HAP-1 (cell line): Measurements from ENCODE around the gene TNFRSF4.

Experiments used
- DNase-seq, 2 experiments: peaks; one replicate each; pipeline ENCODE4 v3.0.0-alpha.2; 2016 to 2020; ENCODE audit warnings: low spot score in 2 of 2
- H3K27me3 ChIP-seq: fragments of 250-450 bp; sonication (Bioruptor Pico); 2 replicates; pipeline ENCODE4 v1.5.1; 2020; ENCODE audit warnings: low read depth, mild to moderate bottlenecking, moderate library complexity
- H3K36me3 ChIP-seq: fragments of 250-450 bp; sonication (Bioruptor Pico); replicated peaks from 2 replicates; pipeline ENCODE4 v1.5.1; 2020; ENCODE audit warnings: mild to moderate bottlenecking
- H3K4me1 ChIP-seq: fragments of 250-450 bp; sonication (Bioruptor Pico); 2 replicates; pipeline ENCODE4 v1.5.1; 2020; ENCODE audit warnings: mild to moderate bottlenecking
- H3K4me3 ChIP-seq: fragments of 250-450 bp; sonication (Bioruptor Pico); 2 replicates; pipeline ENCODE4 v1.5.1; 2020; ENCODE audit warnings: mild to moderate bottlenecking, moderate library complexity
- H3K9me3 ChIP-seq: fragments of 250-450 bp; sonication (Bioruptor Pico); 2 replicates; pipeline ENCODE4 v1.5.1; 2020; ENCODE audit warnings: mild to moderate bottlenecking, moderate library complexity
- in situ Hi-C: fragments of 300-500 bp; cut with MboI; formaldehyde crosslinking; loops from 3 replicates; pipeline ENCODE4 v1.14.3; 2020; ENCODE audit warnings: low sequenced_read_pairs, inconsistent platforms, mixed read lengths

Gene TNFRSF4

DNA sequence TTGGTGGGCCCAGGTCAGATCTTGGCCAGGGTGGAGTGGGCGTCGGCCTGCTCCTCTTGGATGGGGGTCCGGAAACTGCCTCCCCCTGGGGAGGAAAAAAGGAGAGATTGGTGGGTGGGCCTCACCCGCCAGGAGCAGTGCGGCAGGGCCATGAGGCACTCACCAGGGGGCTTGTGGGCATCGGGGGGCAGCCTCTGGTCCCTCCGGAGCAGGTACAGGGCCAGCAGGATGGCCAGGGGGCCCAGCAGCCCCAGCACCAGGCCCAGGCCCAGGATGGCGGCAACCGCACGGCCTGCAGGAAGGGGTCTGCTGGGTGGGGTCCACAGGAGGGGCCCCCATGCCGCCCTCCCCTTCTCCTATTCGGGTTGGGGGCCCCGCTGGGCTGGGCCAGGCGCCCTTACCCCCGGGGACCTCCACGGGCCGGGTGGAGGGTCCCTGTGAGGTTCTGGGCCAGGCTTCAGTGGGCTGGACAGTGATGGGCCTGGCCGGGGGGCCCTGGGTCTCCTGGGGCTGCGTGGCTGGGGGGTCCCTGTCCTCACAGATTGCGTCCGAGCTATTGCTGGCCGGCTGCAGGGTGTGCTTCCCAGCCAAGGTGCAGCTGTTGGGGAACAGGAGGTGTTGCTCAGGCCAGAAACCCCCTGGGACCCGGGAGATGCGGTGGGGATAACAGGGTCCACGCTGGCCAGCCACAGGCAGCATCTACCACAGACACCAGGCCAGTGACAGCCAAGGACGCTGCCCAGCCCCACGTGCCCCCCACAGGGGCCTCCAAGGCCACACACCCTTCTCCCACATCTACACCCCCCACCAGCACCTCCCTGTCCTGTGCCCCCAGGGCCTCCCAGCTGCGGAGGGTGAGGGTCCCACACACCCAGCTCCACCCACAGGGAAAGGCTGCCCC lies 2.2 kb downstream of the TNFRSF4 start:
- DNase-seq = no peak
- H3K27me3 ChIP-seq = no peaks in the 10 kb centered on the region
- no peaks in the 10 kb centered on the region for H3K9me3 ChIP-seq
- in situ Hi-C loops = no loop called here
- no peak overlapping the region for H3K4me3 ChIP-seq
- H3K4me1 ChIP-seq = no peaks in the 10 kb centered on the region
- no peaks in the 10 kb centered on the region; the same call in 1 of the 2 replicates for H3K36me3 ChIP-seq

DNA sequence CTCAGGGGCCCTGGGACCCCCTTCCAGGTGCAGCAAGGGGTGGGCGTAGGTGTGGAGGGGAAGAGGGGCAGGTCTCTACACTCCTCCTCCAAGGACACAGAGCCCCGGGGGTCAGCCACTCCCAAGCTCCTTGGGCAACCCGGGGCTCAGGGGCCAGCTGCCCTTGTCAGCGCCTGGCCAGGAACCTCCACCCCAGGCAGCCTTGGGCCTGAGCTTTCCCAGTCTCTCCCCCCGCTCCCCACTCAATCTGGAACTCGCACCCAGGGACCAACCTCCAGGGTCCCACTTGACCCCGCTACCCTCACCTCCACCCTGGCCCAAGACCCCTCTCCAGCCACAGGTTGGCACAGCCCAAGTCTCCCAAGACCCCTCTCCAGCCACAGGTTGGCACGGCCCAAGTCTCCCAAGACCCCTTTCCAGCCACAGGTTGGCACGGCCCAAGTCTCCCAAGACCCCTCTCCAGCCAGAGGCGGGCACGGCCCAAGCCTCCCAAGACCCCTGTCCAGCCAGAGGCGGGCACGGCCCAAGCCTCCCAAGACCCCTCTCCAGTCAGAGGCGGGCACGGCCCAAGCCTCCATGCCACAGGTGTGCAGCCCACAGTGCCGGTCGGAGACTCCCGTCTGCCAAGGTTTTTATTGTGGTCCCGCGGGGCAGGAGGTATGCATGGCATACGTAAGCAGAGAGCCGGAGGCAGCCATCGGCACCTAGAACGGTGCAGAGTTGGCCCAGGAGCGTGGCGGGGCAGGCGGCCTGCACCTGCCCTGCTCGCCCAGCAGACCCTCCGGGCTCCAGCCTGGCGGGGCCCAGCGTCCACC lies 3.0 kb downstream of the TNFRSF4 start:
- in situ Hi-C loops = no loop called here
- no peaks in the 10 kb centered on the region for H3K4me1 ChIP-seq

DNA sequence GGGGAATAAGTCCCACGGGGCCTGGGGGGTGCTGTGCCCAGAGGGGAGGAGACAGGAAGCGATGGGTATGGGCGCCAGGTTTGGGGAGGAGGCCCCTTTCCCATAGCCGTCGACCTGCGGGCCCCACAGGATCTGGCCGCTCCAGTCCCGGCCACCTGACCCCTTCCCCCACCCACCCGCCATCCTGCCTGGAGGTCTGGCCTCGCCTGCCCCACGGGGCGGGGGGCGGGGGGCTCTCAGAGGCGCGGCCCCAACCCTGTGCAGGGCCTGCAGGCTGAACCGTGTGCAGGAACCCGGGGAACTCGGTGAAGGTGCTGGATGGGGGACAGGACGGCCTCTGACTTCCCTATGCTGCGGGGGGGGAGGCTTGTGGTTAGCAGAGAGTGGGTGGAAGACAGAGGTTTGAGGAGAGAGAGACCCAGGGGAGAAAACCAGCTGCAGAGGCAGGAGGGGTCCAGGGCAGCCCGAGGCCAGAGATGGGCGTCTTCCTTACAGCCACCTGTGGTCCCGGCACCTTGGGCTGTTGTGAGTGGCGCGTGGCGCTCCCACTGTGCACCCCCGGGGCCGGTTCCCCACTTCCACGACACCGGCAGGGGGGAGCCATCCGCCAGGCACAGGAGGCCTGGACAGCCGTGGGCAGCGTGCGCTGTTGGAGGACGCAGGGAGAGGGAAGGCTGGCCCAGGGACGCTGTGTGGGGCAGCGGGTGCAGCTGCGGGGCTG lies 5.1 kb downstream of the TNFRSF4 start:
- no peak for DNase-seq
- Histone ChIP-seq H3K4me1 (no peaks in the 10 kb centered on the region), H3K4me3 (no peak overlapping the region), H3K36me3 (no peaks in the 10 kb centered on the region), H3K9me3 (no peaks in the 10 kb centered on the region), H3K27me3 (no peaks in the 10 kb centered on the region)
- in situ Hi-C loops = no loop called here

More for the DNA sequence above, 3.0 kb downstream of the TNFRSF4 start:
- no peaks in the 10 kb centered on the region for H3K9me3 ChIP-seq
- H3K27me3 ChIP-seq = no peaks in the 10 kb centered on the region
- H3K36me3 ChIP-seq = no peaks in the 10 kb centered on the region
- no peak for DNase-seq
- no peak overlapping the region for H3K4me3 ChIP-seq

DNA sequence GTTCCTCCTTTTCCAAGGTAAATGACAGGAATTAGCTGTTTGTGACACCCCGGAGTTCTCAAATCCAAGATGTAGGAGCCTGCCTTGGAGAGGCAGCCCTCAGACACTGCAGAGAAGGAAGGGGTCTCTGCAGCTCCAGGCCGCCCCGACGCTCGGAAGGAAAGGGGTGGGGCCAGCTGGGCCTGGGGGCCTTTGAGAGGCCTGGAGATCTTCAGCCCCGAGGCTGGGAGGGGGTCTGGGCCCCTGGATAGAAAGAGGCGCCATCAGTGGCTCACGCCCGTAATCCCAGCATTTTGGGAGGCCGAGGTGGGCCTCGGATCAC lies 6.4 kb downstream of the TNFRSF4 start:
- no peaks in the 10 kb centered on the region for H3K27me3 ChIP-seq
- in situ Hi-C loops = no loop called here
- DNase-seq = no peak
- no peaks in the 10 kb centered on the region for H3K4me1 ChIP-seq
- no peaks in the 10 kb centered on the region for H3K9me3 ChIP-seq
- H3K4me3 ChIP-seq = no peak overlapping the region
- H3K36me3 ChIP-seq = no peaks in the 10 kb centered on the region

DNA sequence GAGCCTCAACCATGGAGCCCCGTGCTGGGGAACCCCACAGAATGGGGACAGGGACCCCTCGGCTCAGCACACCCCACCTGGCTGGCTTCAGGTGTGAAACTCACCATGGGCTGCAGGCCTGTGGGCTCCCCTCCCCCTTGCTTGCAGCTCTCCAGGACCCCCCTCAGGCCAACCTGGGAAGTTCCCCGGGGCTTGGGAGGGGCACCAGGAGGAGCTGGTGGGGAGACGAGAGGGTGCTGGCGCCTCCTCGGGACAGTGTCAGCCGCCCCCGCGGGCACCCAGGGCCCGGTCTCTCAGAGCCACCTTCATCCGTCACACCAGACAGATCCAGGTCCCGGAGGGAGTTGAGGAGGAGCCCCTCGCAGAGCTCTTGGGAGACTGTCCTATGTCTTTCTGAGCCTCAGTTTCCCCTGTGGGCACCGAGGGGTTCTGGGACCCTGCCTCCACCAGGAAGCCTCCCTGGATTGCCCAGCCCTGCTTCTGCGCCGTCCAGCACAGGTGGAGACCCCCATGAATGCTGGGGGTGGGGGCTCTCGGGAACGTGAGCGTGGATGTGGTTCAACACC lies 6.9 kb downstream of the TNFRSF4 start:
- H3K4me1 ChIP-seq = no peaks in the 10 kb centered on the region
- DNase-seq = no peak
- H3K27me3 ChIP-seq = no peaks in the 10 kb centered on the region

DNA sequence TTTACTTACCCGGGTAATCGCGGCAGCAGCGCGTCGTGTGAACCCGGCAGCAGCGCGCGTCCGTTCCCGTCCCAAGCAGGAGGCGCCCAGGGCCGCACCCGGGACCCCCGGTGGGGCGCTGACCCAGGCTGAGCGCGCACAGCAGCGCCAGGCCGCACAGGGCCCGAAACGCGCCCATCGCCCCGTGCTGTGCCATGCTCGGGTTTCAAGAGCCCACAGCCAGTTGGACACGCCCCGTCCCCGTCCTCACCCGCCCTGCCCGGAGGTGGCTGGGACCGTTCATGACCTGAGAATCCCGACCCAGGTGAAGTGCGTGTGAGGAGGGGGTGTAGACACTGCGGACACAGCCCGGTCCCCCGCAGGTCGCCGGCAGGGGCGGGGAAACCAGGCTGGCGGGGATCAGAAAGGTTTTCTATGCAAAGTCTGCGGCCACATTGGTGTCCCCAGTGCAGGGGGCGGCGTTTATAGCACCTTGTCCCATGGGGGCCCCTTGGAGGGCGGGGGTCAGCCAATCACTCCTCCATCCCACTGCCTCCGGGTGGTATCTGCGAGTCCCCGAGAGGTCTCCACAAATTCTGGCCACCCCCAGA lies 7.5 kb downstream of the TNFRSF4 start, which contains the start of gene TNFRSF18:
Gene TNFRSF18 (minus strand): TSS at position 217 of the 590 bp plus-strand sequence. CDS start 21 bp downstream, at position 196.
- in situ Hi-C loops = no loop called here
- no peaks in the 10 kb centered on the region for H3K4me1 ChIP-seq
- H3K4me3 ChIP-seq = no peak within 1 kb of the TSS
- H3K9me3 ChIP-seq = no peaks in the 10 kb centered on the region
- no peaks in the 10 kb centered on the region for H3K36me3 ChIP-seq
- H3K27me3 ChIP-seq = no peaks in the 10 kb centered on the region
- DNase-seq = no peak

More for the DNA sequence above, 6.9 kb downstream of the TNFRSF4 start:
- no peaks in the 10 kb centered on the region for H3K9me3 ChIP-seq
- H3K36me3 ChIP-seq = no peaks in the 10 kb centered on the region
- H3K4me3 ChIP-seq = no peak overlapping the region
- in situ Hi-C loops = no loop called here

DNA sequence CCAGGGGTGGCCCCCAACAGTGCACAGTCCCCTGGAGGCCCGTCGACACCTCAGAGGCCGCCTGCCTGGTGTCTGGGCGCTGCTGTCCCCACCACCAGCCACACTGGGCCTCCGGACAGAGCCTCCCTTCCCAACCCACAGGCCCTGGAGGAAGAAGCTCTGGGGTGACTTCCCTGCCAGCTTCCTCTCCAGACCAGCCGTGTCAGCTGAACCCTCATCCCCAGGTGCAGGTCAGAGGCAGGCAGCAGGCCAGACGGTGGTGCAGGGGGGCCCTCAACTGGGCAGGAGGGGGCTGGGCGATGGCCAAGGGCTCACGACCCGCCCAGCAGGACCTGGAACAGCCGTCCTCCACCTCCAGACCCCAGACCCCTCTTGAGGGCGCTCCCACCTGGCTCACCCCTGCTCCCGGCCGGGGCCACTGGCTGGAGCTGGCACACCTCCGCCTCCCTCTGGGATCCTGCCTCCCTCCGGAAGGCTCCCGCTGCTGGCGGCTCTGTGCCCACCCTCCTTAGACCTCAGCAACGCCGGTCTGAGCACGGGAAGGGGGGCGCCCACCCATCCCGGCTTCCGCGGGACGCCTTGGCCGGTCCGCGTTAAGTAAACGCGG lies 8.1 kb downstream of the TNFRSF4 start:
- no peaks in the 10 kb centered on the region for H3K27me3 ChIP-seq
- no peaks in the 10 kb centered on the region for H3K4me1 ChIP-seq
- H3K9me3 ChIP-seq = no peaks in the 10 kb centered on the region
- no peak overlapping the region for H3K4me3 ChIP-seq
- no peaks in the 10 kb centered on the region for H3K36me3 ChIP-seq
- in situ Hi-C loops = no loop called here
- no peak for DNase-seq

DNA sequence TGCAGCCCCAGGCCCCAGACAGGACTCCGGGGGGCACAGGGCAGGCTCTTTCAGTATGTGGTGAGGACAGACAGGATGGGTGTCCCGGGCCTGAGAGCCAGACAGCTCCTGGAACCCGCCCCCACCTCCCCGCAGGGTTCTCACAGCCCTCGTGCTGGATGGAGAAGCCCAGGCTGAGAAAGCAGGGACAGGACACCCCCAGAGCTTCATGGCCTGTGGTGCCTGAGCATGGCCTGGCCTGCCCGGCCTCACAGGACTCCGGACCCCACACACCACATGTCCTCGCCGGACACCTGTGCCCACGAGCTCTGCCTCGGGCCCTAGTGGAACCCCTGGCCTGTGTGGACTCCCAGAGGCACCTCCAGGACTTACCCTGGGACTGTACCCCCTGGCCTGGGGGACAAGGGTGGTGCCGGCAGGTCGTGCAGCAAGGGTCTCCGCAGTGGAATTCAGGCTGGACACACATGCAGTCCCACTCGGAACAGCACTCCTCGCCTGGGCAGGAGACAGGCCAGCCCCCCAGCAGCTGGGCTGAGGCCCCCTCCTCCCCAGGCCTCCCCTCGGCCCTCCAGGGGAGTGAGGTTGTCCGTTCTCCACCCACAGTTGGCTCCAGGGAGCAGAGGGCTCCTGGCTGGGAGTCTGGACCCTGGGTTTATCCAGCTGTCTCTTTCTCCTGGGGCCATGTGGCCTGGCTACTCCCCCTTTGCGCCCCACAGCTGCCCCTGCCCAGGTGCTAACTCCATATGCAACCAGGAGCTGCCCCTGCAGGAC lies 8.8 kb downstream of the TNFRSF4 start:
- Histone ChIP-seq H3K9me3 (no peaks in the 10 kb centered on the region), H3K4me3 (no peak overlapping the region), H3K27me3 (no peaks in the 10 kb centered on the region), H3K4me1 (no peaks in the 10 kb centered on the region), H3K36me3 (no peaks in the 10 kb centered on the region)
- in situ Hi-C loops = no loop called here
- DNase-seq = no peak

DNA sequence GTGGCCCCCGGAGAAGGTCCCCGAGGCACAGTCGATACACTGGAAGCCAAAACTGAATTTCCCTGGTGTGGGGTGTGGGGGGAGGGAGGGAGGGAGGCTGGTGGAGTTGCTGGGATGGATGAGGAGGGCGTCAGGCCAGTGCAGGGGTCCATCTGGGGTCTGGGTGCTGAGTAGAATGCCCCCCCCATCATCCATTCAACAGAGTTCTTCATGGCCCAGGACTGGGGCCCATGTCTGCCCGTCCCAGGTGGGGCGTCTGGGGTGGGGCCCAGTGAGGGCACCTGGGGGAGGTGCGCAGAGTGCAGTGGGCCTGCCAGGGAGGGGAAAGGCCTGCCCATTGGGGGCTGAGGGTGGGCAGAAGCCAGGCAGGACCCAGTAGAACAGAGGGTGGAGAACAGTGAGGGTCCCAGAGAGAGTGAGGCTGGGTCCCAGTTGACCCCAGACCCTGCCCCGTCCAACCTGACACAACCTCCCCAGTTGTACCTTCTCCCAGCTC lies 9.5 kb downstream of the TNFRSF4 start:
- Histone ChIP-seq H3K4me1 (no peaks in the 10 kb centered on the region), H3K4me3 (no peak overlapping the region), H3K36me3 (no peaks in the 10 kb centered on the region), H3K9me3 (no peaks in the 10 kb centered on the region), H3K27me3 (no peaks in the 10 kb centered on the region)
- in situ Hi-C loops = no loop called here
- no peak for DNase-seq

DNA sequence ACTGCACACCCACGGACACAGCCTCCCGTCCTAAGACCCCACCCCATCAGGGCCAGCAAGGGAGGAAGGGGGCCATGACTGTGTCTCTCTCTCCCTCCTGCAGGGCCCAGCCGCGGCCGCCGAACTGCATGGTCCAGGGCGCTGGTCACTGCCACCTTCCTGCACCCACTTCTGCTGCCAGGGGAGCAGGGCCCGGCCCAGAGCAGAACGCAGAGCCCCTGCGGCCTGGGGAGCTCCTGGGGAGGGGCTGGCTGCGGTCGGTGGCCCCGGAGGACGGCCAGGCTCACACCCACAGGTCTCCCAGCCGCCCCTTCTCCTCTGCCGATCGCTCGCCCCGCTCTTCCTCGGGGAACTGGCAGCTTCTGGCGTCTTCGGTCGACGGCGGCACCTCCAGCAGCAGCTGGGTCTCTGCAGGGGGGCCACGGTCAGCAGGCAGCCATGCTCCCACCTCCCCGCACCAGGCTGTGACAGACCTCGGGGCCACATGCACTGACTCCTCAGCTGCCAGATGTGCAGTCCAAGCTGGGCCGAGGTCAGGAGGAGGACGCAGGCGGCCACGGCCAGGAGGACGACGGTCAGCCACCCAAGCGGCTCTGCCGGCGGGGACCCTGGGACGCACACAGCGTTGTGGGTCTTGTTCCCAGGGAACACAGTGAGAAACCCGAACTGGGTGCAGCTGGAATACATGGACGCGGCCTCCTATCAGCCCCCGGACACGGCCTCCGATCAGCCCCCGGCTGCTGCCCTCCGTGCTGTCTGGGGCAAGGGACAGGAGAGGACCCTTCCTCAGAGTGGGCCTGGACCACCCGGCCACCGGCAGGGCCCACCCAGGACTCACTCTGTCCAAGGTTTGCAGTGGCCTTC lies 10.2 kb downstream of the TNFRSF4 start:
- in situ Hi-C loops = no loop called here
- H3K4me1 ChIP-seq = no peaks in the 10 kb centered on the region
- H3K9me3 ChIP-seq = no peaks in the 10 kb centered on the region
- no peaks in the 10 kb centered on the region for H3K36me3 ChIP-seq
- H3K27me3 ChIP-seq = no peaks in the 10 kb centered on the region
- H3K4me3 ChIP-seq = no peak overlapping the region
- DNase-seq = no peak

DNA sequence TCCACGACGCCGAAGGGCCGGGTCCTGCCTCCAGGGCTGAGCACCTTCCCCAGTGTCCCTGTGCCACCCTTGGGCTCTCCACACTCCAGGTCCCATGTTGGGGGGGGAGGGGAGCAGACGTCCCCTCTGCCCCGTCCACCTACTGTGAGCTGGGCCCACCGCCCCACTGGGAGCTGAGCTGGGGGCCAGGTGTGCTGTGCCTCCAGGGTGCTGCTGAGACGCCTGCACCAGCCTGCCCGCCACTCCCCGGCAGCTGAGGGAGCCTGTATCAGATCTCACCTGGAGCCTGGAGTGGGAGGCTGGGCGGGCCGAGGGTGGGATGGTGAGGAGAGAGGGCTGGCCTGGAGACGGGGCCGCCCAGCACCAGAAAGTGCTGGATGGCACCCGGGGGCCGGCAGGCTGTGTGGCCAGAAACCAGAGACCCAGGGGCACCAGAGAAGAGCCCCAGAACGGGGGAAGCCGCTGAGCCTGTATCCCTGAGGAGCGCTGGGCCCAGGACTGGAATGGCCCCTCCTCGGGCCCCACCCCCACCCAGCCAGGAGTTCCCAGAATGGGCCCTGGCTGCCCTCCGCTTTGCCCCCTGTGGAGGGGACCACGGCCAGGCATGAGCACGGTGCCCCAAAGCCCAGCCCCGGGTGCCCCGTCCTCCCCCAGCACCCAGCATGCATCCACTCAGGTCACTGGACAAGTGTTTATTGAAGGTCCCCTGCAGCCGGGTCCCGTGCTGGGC lies 11.0 kb downstream of the TNFRSF4 start:
- in situ Hi-C loops = no loop called here
- no peaks in the 10 kb centered on the region for H3K4me1 ChIP-seq
- H3K9me3 ChIP-seq = no peaks in the 10 kb centered on the region
- no peak for DNase-seq
- H3K27me3 ChIP-seq = no peaks in the 10 kb centered on the region
- H3K4me3 ChIP-seq = no peak overlapping the region
- H3K36me3 ChIP-seq = no peaks in the 10 kb centered on the region
